T-helper 2 cell treated with Interferon-gamma antibody and Interleukin-4, amounts not matched to agents 100 ng/mL and 5 ng/mL, for 36 hours (primary cell): Measurements from ENCODE around the gene SLC47A2. TPM values are rescaled to one million over a fixed set of nuclear protein-coding genes. Genes with fewer than 3 reads are reported as not detected.
"Not testable (repeated sequence)": the region's sequence is repeated elsewhere in the genome, so short reads cannot be mapped to it uniquely, and the experiment has no call there.

Source experiments
- intact Hi-C: fragments of 100-400 bp; cut with micrococcal nuclease; formaldehyde crosslinking; loops from one replicate; pipeline ENCODE4 v1.15.1; 2023
- total RNA-seq: library from RNA; stranded (reverse); gene quantifications from 2 replicates; pipeline ENCODE4 v1.2.3, GENCODE V29; 2022

The SLC47A2 gene
- not detected in 2 replicates for total RNA-seq

- intact Hi-C loops: no loop called here
Measured at GRCh38 chr17:19716108-19717030, at the start of gene SLC47A2. Gene SLC47A2, minus strand, starts transcription at chr17:19716584. Its CDS starts 29 bp downstream, at chr17:19716555.

- intact Hi-C loops: loop anchor here (1.0 to 5.0 kb wide), 2 partner anchors 252 to 404 kb away; partner anchors contain the start of gene B9D1
Measured at GRCh38 chr17:19766016-19766415, 49.6 kb upstream of the SLC47A2 start.

GRCh38 chr17:19763991-19764390 is 47.6 kb upstream of the SLC47A2 start:
- intact Hi-C loops: not testable (repeated sequence)

GRCh38 chr17:19763416-19763815 is 47.0 kb upstream of the SLC47A2 start:
- intact Hi-C loops: no loop called here

GRCh38 chr17:19762515-19762961 is 46.2 kb upstream of the SLC47A2 start:
- intact Hi-C loops: no loop called here

GRCh38 chr17:19760746-19761145 is 44.4 kb upstream of the SLC47A2 start:
- intact Hi-C loops: no loop called here

- intact Hi-C loops: no loop called here
Measured at GRCh38 chr17:19759568-19760549, 43.5 kb upstream of the SLC47A2 start.

GRCh38 chr17:19757536-19758180 is 41.3 kb upstream of the SLC47A2 start:
- intact Hi-C loops: no loop called here

GRCh38 chr17:19756546-19756945 is 40.2 kb upstream of the SLC47A2 start:
- intact Hi-C loops: no loop called here

GRCh38 chr17:19755821-19756510 is 39.6 kb upstream of the SLC47A2 start:
- intact Hi-C loops: no loop called here

GRCh38 chr17:19755392-19755791 is 39.0 kb upstream of the SLC47A2 start:
- intact Hi-C loops: no loop called here

- intact Hi-C loops: no loop called here
Measured at GRCh38 chr17:19753661-19754463, 37.5 kb upstream of the SLC47A2 start.

- intact Hi-C loops: no loop called here
Measured at GRCh38 chr17:19753051-19753509, 36.7 kb upstream of the SLC47A2 start.

GRCh38 chr17:19752216-19753050 is 36.0 kb upstream of the SLC47A2 start:
- intact Hi-C loops: no loop called here

- intact Hi-C loops: no loop called here
Measured at GRCh38 chr17:19750835-19751234, 34.5 kb upstream of the SLC47A2 start.

- intact Hi-C loops: no loop called here
Measured at GRCh38 chr17:19750020-19750572, 33.7 kb upstream of the SLC47A2 start.

- intact Hi-C loops: no loop called here
Measured at GRCh38 chr17:19748807-19749193, 32.4 kb upstream of the SLC47A2 start.
